HG03469 (cell line): ENCODE data around the gene MEIS1.

Experiments
- ATAC-seq: cut with Tn5 transposase; IDR thresholded peaks from one replicate; pipeline ENCODE4 v1.9.1; 2021; ENCODE audit warnings: mild to moderate bottlenecking, moderate library complexity, moderate number of reproducible peaks; ENCODE audit not compliant: unreplicated experiment

The MEIS1 gene

DNA sequence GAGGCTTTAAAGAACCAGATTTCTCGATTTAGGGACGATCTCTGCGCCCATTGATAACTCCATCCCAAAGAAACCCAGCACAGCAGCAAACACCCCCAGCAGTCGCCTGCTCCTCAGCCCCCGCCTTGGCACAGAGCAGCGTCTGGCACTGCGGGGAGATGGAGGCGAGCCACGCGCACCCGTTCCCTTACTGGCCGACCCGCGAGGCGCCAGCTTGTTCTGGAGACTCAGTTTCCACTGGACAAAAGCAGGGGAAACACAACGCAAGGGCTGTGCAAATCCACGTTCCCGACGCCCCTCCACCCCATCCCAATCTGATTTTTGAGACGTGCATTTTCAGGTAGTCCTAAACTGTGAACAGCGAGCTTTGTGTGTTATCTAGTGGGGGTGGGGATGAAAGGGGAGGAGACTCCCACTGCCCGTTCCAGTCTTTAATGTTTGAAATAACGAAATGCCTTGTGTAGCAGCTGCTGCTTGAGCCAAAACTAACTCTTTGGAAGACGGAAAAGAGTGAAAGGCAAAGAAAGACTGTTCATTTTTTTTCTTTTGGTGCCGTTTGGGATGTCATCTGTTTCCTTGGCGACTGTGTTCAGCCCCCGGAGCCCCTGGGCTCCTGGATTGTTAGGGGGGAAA, 143.2 kb downstream of the MEIS1 start:
- ATAC-seq: no peak

- no peak for ATAC-seq
Measured at GRCh38 chr2:66578687-66579106, 143.8 kb downstream of the MEIS1 start.

GRCh38 chr2:66579186-66580126, 144.5 kb downstream of the MEIS1 start:
- no peak for ATAC-seq

DNA sequence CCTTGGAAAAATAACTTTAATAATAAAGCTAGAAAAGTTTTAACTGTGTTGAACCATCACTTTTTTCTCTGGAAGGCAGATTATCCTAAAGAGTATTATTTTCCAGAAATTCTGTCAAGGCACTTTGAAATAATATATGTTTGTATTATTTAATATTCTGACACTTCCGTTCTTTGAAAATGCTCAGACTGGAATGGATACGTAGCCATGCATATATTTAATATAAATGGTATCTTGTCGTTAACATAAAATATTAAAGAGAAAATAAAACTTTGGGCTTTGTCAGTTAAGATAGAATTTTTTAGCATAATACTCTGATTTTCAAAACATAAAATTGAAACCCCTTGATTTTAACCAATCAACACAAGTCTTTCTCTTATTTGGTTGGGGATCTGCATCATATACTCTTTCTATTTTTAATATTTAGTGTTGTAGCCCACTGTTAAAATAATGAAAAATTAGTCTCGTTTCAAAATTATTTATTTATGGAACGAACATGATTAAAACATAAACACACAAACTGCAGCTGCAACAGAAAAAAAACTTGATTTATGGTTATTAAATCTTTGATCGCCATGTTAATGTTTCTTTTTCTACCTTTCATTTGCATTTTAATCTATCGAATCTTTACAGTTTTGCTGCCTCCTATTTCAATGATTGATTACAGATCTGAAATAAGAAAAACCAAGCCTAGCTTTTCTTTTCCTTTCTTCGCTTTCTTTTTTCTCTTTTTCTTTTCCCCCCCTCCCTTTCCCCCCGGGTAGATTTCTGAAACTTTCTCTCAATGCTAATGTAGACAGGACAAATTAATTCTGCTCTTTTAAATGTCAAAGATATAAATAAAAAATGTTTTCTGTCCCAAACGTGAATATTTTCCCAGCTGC, 145.5 kb downstream of the MEIS1 start:
- no peak for ATAC-seq

DNA sequence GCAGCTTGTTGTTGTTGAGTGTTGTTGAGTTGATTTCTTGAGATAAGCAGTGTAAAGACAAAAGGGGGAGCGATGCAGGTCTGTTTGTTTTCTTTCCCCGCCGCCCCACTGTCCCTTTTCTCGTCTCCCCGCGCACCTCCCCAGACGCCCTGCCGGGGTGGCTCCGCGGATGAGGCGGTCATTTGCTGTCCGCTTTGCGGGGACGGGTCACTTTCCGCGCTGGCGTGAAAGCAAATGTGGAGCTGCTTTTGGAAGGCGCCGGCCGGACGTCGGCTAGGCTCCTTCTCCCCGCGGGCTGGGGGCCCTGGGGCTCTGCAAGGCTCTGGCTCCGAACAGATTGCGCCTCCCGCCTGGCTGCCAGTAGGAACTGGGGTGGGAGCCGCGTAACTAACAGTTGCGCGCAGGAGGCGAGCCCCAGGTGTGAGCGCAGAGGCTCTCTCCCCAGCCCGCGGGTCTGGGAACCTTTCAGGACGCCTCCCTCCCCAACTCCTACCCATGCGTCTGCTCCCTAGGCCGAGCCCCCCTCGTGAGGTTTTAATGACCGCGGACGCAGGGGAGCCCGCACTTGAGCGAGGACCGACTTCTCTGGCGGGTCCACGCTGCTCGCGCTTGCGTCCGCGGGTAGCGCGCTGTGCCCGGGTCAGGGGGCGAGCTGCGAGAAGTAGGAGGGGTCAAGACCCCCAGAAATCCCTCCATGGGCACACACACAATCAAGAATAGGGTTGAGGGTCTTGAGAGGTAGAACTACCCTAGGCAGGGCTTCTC, 146.6 kb downstream of the MEIS1 start:
- no peak for ATAC-seq

GRCh38 chr2:66582104-66582986, 147.4 kb downstream of the MEIS1 start:
- no peak for ATAC-seq

DNA sequence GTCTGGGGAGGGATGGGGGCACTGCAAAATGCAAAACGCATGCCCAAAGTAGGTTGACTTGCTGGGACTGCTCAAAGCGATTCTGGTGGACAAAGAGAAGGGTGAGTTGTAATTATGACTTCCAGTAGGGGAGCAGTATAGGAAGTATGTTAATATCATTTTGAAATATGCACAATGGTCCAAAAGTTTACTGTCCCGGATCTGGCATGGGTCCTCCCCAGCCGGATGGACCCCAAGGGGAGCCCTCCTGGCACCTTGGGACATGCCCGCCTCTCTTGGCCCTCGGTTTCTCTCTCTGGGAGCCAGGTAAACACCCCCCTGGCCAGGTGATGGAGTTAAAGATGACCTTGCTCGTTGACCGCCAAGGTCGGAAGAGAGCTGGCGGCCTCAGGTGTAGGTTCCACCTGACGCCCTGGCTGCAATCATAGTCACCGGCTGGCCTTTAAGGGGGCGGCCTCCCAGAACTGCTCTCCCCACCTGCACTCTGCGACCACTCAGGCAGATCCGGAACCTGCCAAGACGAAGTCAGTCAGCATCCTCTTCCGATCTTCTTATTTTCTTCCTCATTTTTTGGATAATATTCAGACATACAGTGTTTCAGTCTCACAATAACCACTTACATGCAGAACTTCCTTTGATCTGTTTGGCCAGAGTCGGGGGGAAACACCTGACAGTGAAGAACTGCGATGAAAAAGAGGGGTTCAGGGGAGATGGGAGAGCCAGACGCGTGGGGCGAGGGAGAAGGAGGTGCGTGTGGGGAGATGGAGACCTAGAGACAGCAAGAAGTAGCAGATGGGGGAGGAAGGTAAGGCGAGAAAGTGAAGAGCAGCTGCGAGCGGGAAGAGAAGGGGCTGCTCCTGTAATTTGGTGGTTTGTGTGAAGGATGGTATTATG, 148.3 kb downstream of the MEIS1 start:
- ATAC-seq: no peak

GRCh38 chr2:66583881-66584280, 149.0 kb downstream of the MEIS1 start:
- ATAC-seq: no peak

- no peak for ATAC-seq
Measured at GRCh38 chr2:66585587-66585986, 150.7 kb downstream of the MEIS1 start.

- no peak for ATAC-seq
Measured at GRCh38 chr2:66587216-66587615, 152.3 kb downstream of the MEIS1 start.

DNA sequence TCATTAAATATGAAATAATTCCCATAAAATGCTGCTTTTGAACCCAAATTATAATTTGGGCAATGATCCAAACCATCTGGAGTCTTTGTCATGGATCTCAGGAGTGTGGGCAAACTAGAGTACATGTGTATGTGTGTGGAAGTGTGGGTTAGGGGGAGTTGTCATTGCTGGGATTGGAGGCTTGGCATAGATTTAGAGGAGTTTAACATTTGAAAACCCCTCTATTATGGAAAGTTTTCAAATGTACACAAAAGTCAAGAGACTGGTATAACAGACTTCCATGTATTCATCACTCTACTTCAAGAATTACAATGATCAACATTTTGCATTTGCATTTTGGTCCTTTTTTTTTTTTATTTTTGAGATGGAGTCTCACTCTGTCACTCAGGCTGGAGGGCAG, 159.1 kb downstream of the MEIS1 start:
- ATAC-seq: no peak

- ATAC-seq: no peak
Measured at GRCh38 chr2:66595556-66595955, 160.6 kb downstream of the MEIS1 start.

DNA sequence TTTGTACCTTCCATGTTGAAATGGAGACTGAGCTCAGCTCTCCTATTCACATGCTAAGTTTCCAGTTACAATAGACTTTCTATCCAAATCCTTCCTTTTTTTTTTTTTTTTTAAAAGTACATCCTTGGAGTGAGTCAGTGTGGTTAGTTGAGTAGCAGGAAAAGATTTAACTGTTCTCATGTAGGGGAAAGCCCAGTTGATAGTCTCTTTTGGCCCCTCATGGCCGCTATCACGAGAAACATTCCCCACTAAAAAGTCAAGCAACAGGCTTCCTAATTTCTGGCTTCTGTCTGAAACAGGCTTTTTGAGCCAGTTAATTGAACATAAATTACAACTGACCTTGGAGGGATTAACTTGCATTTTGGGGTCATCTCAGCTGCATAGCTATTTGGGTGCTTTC, 161.3 kb downstream of the MEIS1 start:
- no peak for ATAC-seq

GRCh38 chr2:66601624-66602023, 166.7 kb downstream of the MEIS1 start:
- ATAC-seq: no peak

DNA sequence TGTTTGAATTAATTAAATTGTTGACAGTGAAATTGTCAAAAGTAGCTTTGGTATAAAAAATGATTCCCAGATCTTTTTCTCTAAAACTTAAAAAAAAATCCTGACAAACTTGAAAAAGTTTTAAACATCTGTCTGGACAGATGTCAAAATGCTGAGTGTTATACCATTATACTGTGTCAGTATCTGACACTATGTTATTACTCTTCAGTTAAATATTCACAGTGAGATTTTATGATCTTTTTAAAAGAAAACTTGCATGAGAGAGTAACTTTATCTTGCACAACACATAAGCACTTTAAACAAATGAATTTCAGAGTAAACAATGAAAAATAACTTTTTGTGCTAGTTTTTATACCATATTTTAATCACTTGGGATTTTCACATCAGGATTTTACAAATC, 167.4 kb downstream of the MEIS1 start:
- no peak for ATAC-seq

DNA sequence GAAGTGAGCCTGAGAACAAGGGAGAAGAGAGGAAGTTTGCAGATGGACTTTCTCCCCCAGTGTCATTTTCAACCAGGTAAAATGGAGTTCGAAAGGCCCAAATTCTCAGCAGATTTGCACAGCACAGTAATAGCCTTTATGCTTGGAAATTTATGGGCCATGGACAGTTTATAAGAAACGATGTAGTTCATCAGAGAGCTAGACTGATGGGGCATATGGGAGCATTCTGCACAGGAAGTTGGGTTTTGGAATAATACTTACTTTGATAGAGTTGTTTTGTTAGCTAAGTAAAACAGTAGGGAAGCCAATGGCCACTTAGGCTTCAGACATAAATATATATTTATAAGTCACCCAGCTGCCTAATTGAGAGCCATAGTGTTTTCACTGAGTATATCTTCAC, 169.4 kb downstream of the MEIS1 start:
- no peak for ATAC-seq

DNA sequence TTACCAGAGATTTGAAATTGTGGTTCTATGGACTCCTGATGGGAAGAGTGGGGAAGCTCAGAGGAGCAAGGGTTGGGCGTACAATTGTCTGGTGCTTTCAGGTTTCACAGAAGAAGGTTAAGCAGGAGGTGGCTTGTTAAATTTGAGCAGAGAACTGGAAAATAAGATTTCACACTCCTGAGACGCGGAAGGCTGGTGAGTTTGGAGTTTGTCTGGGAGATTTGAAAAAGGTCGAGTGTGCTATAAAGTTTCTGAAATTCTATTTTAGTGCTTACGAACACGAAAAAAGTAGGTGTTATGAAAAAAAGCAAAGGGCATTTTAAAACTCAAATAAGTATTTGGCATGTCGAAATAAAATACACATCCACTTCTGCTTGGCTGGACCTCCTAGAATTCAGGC, 170.1 kb downstream of the MEIS1 start:
- no peak for ATAC-seq

DNA sequence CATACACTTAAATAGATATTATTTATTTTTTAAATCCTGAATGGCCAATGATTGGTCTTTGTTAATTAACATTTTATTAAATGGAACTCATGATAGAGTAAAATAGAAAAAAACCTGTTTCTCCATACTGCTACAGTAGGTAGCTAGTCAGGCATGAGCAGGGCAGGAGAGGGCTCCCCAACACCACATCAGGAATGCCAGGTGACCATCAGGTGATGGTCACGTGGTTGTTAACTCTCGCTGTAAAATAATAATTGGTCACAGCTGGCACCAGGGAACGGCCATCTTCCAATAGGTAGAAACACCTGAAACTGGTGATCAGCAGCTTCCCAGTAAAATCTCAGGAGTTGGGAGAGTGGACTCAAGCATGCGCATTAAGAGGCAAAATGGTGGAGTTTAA, 172.2 kb downstream of the MEIS1 start:
- ATAC-seq: no peak
